ENCODE measurements around the gene DPEP1. TPM values are rescaled to one million over a fixed set of nuclear protein-coding genes. Genes with fewer than 3 reads are reported as not detected.

The DPEP1 gene
- not detected for total RNA-seq

DNA sequence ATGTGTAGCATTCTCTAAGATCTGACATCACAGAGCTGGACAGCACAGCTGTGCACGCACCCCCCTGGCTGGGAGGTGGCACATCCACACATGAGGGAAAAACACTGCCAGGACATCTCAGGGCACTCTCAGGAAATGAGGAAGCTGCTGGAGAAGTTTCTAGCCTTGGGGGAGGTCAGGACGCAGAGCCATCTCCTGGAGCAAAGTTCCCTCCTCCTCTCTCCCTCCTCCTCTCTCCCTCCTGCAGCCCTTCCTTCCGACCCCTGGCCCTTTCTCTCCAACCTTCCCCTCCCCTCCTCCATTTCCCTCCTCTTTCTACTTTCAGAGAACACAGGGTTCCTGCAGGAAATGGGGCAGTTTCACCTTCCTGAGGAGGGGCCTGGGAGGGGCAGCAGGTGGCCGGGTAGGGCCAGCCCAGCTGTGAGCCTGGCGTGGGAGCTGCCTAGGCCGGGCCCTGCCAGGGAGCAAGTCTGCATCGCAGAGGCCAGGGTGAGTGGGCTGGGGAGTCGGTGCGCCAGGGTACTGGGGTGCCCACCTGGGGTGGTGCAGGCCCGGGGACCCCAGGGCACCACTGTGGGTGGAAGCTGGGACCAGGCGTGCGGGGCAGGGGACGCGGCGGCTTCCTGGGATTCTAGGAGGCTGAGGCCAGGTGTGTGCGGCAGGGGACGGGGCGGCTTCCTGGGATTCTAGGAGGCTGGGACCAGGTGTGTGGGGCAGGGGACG, at the start of gene DPEP1:
Gene DPEP1, plus strand, starts transcription at position 412 of the 723 bp plus-strand sequence. CDS start 16,769 bp downstream, outside the sequence.

DNA sequence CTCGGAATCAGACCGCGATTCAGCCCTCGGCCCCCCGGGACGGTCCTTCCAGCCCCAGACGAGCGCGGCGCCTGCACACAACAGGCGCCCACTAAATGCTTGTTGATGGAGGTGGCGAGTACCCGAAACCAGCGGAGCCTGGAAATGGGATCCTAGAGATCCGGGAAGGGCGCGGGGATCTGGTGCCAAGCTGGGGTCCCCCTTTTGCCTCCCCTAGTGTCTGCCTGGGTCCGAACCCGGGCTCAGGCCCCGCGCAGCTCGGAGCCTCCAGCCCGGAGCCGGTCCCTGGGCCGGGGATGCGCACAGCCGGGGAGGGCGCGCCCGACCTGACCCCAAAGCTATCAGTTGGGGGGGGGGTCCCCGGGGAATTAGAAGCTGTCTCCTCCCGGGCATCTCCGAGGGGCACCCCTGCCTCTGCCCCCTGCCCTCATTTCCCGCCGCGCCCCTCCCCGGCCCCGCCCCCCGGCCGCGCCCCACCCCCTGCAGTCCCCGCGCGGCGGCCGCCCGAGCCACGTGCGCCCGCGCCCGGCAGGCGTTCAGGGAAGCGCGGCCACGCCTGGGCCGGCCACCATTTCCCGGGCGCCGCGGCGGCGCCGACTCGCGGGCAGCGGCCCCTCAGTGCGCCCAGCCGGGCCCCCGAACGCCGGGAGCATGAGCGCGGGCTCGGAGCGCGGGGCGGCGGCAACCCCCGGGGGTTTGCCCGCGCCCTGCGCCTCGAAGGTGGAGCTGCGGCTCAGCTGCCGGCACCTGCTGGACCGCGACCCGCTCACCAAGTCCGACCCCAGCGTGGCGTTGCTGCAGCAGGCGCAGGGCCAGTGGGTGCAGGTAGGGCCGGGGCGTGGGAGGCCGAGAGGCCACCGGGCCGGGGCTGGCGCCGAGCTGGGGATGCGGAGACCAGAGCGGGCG, 37.9 kb upstream of the DPEP1 start, which contains the start of gene CPNE7:
Gene CPNE7, plus strand, starts transcription at position 512 of the 906 bp plus-strand sequence. Its CDS starts 140 bp downstream, at position 652.

DNA sequence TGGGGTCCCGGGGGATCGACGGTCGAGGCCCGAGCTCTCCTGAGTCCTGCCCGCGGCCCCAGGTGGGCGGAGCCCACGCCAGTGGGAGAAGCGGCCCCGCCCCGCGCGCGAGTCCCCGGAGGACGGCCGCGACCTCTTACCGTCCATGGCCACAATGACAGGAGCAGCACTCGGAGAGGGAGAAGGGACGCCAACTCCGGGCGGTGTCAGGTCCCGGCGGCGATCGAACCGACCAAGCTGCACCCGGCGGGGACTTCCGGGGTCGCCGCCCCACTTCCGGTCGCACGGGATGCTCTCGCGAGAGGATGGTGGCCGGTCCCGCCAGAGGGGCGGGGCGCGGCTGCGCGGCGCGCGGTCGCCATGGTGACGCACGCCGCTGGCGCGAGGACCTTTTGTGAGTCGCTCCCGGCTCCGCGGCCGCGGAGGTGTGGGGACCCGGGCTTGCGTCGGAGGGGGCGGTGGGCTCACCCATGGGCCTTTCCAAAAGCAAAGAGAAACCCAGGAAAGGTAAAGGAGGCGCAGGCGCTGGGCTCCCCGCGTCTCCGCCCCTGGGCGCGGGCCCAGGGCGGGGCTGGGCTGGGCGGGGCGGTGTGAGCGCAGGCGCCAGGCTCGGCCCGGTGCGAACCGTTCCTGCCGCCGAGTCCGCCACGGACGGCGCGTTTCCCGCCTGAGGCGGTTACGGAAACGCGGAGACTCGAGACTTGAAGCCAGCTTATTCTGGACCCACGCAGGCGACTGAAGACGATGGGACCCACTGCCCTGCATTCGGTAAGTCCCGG, 44.2 kb downstream of the DPEP1 start, which contains the start of the genes CHMP1A and SPATA33:
Gene CHMP1A, minus strand, starts transcription at position 267 of the 779 bp plus-strand sequence. Its CDS starts 120 bp downstream, at position 147.
Gene SPATA33, plus strand, starts transcription at position 395 of the 779 bp plus-strand sequence. Its CDS starts 76 bp downstream, at position 471.

DNA sequence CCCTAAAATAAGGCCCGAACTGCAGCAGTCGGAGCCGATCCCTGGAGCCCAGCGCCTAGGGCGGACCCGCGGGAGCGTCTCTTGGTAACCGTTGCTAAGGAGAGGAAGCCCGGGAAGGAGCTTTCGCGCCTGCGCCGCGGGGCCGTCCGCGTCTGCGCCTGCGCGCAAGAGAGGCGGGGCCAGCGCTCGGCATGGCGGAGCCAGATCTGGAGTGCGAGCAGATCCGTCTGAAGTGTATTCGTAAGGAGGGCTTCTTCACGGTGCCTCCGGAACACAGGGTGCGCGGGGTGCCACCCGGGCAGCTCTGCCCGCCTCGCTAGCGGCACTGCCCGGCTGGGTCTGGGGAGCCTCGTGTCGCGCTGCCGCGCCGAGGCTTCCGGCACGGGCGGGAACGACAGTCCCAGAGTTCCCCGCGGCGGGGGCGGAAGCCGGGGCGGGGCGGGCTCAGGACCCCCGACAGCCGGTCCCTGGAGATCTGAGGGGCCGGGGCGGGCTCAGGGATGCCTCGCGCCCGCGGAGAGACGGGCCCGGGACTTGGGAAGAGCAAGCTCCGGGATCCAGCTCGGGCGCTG, 73.2 kb downstream of the DPEP1 start, which contains the start of gene CDK10:
Gene CDK10, plus strand, starts transcription at position 170 of the 572 bp plus-strand sequence. Its CDS starts 22 bp downstream, at position 192.

Other genes starting within 250 kb of the DPEP1 start
- gene ANKRD11, start 123.1 kb upstream of the DPEP1 start, total RNA-seq = 100 to 1,000 TPM; 173 to 178 TPM
- 100 to 1,000 TPM in 1 of 2 experiments, 10 to 100 TPM in 1; 98.8 to 101 TPM for gene SPG7, start 105.2 kb upstream of the DPEP1 start, total RNA-seq
- 1,000 to 10,000 TPM; 3,512 to 3,557 TPM for gene RPL13, start 53.0 kb upstream of the DPEP1 start, total RNA-seq
- gene CPNE7, start 37.9 kb upstream of the DPEP1 start, total RNA-seq = 1 to 10 TPM; 3.6 to 3.7 TPM
- 10 to 100 TPM; 81.2 to 87.0 TPM for gene CHMP1A, start 44.1 kb downstream of the DPEP1 start, total RNA-seq
- gene SPATA33, start 44.2 kb downstream of the DPEP1 start, total RNA-seq = 10 to 100 TPM in 1 of 2 experiments, 1 to 10 TPM in 1; 9.8 to 10.2 TPM
- gene CDK10, start 73.0 kb downstream of the DPEP1 start, total RNA-seq = 100 to 1,000 TPM in 1 of 2 experiments, 10 to 100 TPM in 1; 92.6 to 111 TPM
- 10 to 100 TPM; 10.3 to 10.7 TPM for gene SPATA2L, start 88.1 kb downstream of the DPEP1 start, total RNA-seq
- 10 to 100 TPM; 10.2 to 12.6 TPM for gene VPS9D1, start 107.3 kb downstream of the DPEP1 start, total RNA-seq
- 10 to 100 TPM; 89.5 to 94.4 TPM for gene ZNF276, start 107.9 kb downstream of the DPEP1 start, total RNA-seq
- 10 to 100 TPM; 69.3 to 76.2 TPM for gene FANCA, start 203.0 kb downstream of the DPEP1 start, total RNA-seq
- 1 to 10 TPM; 1.3 to 1.5 TPM for gene SPIRE2, start 214.8 kb downstream of the DPEP1 start, total RNA-seq